Measurements from ENCODE around the gene TIGD3. TPM values are rescaled to one million over a fixed set of nuclear protein-coding genes. Genes with fewer than 3 reads are reported as not detected.

TIGD3 gene
- total RNA-seq, 4 donors from 2014 or later: 0.36 to 2.0 (median 0.50) TPM

GRCh38 chr11:65355013-65355775 is 643 bp downstream of the TIGD3 start:
- peak; percentile 7 for ATAC-seq (ENCODE audit: low FRiP score)
- no peak for TF ChIP-seq CTCF (IDR thresholded peaks at IDR 0.05)
- DNase-seq (ENCODE audit: low spot score): no peak

DNA sequence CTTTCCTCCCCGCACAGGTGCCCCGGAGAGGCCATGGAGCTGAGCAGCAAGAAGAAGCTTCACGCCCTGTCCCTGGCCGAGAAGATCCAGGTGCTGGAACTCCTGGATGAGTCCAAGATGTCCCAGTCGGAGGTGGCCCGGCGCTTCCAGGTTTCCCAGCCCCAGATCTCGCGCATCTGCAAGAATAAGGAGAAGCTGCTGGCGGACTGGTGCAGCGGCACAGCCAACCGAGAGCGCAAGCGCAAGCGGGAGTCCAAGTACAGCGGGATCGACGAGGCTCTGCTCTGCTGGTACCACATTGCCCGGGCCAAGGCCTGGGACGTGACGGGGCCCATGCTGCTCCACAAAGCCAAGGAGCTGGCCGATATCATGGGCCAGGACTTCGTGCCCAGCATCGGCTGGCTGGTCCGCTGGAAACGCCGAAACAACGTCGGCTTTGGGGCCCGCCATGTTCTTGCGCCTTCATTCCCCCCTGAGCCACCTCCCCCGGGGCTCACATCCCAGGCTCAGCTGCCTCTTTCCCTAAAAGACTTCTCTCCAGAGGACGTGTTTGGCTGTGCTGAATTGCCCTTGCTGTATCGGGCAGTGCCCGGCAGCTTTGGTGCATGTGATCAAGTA is 1.3 kb downstream of the TIGD3 start:
- no peak for TF ChIP-seq CTCF (IDR thresholded peaks at IDR 0.05)
- no peak for DNase-seq (ENCODE audit: low spot score)
- ATAC-seq (ENCODE audit: low FRiP score): peak; percentile 3

DNA sequence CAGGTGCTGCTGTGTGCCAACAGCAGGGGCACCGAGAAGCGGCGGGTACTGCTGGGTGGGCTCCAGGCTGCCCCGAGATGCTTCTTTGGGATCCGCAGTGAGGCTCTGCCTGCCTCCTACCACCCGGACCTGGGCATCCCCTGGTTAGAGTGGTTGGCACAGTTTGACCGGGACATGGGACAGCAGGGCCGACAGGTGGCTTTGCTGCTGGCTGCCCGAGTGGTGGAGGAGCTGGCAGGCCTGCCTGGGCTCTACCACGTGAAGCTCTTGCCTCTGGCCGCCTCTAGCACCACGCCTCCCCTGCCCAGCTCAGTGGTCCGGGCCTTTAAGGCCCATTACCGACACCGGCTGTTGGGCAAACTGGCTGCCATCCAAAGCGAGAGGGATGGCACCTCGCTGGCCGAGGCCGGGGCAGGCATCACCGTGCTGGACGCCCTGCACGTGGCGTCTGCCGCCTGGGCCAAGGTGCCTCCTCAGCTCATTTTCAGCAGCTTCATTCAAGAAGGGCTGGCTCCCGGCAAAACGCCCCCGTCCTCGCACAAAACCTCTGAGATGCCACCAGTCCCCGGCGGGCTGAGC is 1.9 kb downstream of the TIGD3 start:
- ATAC-seq (ENCODE audit: low FRiP score) (no peak), DNase-seq (ENCODE audit: low spot score) (no peak)
- TF ChIP-seq CTCF (IDR thresholded peaks at IDR 0.05): no peak

- no peak for DNase-seq (ENCODE audit: low spot score)
- no peak for TF ChIP-seq CTCF (IDR thresholded peaks at IDR 0.05)
- no peak for ATAC-seq (ENCODE audit: low FRiP score)
Measured at GRCh38 chr11:65357856-65358356, 3.4 kb downstream of the TIGD3 start.

DNA sequence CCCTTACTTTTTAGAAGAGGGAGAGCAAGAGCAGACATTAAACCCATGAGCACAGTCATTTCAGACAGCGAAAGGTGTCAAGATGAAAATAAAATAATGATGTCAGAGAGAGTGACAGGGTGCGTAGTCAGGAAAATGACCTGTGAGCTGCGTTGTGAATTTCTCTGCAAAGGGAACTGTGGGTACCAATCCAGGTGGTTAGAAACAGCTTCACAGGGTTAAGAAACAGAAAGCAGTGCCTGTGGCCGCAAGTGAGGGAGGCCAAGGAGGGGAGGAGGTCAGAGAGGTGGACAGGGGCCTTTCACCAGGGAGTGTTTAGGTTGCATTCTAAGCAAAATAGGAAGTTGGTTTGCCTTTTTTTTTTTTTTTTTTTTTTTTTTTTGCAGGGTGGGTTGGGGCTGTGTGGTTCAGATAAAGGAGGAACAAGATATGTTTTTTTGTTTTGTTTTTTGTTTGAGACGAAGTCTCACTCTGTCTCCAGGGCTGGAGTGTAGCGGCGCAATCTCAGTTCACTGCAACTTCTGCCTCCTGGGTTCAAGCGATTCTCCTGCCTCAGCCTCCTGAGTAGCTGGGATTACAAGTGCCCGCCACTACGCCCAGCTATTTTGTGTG is 7.9 kb downstream of the TIGD3 start:
- DNase-seq (ENCODE audit: low spot score) (no peak), ATAC-seq (ENCODE audit: low FRiP score) (no peak)
- TF ChIP-seq CTCF (IDR thresholded peaks at IDR 0.05): no peak

DNA sequence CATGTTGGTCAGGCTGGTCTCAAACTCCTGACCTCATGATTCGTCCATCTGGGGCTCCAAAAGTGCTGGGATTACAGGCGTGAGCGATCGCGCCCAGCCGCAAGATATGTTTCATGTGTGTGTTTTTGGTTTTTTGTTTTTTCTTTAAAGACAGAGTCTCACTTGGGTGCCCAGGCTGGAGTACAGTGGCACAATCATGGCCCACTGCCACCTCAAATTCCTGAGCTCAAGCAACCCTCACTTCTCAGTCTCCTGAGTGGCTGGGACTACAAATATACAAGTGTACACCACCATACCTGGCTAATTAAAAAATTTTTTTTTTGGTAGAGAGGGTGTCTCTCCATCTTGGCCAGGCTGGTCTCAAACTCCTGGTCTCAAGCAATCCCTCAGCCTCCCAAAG is 8.4 kb downstream of the TIGD3 start:
- DNase-seq (ENCODE audit: low spot score): no peak
- no peak for TF ChIP-seq CTCF (IDR thresholded peaks at IDR 0.05)
- no peak for ATAC-seq (ENCODE audit: low FRiP score)

Measured in omental fat pad (tissue), 4 donors.